HG02588 (cell line): ENCODE results near the gene TRMT44.

ENCODE experiments used
- ATAC-seq: cut with Tn5 transposase; IDR thresholded peaks from one replicate; pipeline ENCODE4 v1.9.1; 2021; ENCODE audit warnings: mild to moderate bottlenecking, moderate library complexity; ENCODE audit not compliant: unreplicated experiment

The TRMT44 gene

DNA sequence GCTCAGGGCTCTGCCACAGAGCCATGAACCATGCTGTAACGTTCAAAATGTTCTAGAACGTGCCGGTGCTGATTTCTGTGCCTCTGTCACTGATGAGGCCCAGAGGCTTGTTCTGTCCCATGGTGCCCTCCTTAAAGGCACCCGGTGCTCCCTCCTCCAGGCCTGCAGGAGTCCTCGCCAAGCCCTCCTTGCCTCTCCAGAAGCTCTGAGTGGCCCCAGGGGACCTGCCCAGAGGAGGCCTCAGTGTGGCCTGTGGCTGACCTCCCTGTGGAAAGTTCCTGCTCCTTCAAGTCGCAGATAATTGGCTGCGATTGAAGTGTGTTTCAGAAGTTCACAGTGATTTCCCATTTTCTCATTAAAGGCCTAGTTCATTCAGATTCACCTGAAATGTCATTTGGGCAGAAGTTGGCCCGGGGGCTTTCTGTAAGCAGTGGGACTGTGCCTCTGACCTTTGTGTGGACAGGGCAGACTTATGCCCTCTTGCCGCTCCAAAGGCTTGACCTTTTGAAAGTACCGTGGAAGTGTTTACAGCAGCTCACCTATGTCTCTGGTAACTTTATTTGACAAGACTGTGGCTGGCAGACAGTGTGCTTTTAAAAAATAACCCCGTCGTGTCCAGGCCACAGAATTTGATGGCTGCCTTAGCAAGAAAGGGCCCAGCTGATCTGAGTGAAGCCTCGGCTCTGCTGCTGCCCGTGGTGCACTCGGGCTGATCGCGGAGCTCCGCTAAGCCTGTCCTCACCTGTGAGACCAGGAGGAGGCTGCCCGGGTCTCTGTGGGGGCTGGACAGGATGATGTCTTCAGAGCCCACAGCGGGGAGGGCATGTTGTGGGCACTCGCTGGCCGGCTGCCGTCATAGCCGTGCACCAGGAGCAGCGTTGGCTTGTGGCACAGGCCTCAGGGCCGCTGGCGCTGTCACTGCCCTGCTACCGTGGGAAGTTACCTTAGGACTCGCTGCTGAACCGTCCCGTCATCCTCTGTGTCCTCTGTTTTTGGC lies 25.3 kb downstream of the TRMT44 start:
- no peak for ATAC-seq

DNA sequence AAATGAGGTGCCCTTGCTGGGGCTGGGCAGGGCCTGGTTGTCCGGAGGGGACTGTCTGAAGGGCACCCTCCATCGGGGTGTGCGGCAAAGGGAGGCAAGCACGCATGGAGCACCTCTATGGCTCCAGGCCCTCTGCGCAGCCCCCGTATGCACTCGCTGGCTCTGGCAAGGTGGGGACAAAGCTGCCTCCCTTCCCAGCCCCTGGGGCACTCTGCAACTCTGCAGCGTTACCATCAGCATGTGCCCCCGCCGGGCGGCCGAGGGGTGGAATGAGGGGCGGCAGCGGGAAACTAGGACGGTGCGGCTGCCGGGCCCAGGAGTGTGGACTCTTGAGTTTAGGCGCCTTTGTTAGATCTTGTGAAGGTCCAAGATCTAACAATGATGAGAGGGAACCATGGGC lies 26.4 kb downstream of the TRMT44 start:
- ATAC-seq, result no peak

DNA sequence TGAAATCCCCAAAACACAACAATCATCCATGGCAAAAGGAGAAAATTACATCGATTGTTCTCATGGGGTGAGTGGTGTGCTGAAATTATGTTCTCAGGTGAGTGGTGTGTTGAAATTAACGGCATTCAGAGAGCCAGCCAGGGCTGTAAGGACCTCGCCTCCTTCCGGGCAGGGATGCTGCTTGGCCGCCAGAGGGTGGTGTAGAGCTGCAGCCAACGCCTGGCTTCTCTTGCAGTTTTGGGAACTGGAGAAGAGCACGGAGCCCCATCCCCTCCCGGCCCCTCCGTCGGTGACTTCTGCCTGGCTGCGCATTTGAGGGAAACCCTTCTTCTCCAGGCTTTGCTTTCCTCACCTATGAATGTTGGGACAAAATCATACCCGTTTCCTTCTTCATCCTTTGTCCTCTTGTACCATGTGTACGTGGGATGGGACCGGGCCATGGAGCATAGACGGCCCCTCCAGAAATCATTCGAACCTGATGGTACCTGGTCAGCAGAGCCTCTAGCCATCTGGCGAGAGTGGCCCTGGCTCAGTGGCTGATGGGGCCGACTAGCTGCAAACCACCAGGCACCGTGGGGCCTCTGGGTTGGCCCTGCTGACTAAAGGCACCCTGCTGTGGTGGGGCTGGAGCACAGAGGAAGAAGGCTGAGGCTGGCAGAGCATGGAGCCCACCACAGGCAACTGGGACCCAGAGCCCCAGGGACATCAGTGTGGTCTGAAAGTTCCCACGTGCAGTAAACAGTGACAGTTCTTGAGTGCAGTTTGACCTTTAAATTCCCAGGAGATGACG lies 28.4 kb downstream of the TRMT44 start:
- peak; percentile 58 for ATAC-seq

DNA sequence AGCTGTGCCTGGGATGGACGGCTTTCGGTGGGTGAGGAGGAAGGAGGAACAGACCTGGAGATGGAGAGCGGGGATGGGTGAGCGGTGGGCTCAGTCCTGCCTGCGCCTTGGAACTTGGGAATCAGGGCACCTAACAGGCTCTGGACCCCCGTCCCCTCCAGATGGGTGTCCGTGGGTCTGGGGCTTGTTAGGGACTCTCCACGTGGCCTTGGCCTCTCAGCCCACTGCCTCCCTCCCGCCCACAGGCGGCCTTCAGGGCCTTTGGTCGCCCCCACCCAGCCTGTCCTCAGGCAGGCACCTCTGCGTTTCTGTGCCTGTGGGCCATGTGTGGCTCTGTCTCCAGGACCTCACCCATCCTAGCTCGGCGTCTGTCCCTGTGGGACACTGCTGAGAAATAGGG lies 29.0 kb downstream of the TRMT44 start:
- no peak for ATAC-seq

DNA sequence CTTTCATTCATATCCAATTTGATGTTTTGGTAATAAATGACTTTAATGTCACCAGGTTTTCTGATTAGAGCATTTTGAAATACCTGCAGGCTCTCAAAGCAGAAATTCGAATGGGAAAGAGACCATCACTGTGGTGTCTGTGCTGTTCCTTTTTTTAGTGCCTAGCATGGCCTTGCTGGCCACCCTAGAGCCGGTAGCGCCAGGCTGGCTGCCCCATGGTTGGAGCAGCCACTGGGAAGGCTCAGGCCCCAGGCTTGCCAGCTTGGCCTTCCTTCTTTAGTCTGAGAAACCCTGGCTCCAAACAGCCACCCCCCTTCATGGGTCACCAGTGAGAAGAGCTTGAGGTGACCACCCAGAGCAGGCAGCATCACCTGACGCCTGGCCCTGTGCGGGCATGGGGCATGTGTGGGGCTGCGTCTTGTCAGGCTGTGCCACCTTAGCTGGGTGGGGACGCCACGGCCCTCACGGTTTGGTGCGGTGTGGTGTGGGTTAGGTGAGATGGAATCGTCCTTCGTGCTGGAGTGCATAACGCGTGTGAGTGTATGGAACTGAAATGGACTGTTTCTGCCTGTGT lies 30.0 kb downstream of the TRMT44 start:
- no peak for ATAC-seq

DNA sequence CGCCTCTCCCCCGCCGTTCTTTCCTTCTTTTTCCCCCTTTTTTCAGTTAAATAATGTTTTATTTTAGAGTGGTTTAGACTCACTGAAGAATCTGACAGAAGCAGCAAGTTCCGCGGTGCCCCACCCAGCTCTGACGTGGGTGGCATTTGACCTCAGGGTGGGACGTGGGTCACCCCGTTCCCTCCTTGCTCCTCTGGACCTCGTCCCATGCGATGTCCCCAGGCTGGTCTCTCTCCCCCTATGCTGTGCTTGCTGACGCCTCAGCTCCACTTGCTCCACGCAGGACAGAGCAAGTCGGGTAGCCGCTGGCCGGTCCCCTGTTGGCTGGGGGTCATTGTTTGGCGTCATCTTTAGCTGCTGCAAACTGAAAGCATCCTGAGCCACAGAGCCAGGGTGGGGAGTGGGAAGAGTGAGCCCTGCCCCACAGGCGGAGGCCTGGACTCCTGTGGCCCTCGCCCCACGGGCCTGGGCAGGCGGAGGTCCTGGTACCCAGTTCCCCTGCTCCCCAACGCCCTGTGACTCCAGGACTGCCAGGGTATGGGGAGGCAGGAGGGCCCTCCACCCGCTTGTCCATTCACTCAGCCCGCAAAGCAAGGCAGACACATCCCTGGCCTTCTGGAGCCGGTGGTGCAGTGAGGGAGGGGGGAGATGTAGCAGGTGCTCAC lies 30.8 kb downstream of the TRMT44 start:
- no peak for ATAC-seq

DNA sequence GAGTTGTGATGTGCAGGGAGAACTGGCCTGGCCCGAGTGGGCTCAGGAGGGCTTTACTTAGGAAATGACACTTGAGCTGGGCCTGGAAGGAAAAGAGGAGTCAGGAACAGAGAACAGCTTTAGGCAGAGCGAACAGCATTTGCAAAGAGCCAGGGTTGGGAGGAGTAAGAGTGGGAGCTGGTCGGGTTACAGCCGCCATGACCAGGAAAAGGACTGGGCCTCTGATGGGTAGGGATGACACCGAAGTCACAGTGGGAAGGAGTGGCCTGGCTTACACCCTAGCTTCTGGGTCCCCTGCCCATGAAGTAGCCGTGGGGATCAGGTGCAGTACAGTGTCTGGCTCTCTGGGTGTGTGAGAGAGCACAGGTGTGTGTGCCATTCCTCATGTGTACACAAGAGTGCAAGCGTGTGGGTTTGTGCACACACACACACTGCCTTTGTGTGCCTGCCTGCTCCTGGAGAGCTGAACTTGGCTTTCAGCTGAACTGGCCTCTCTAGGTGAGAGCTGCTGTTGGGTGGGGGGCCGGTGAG lies 31.6 kb downstream of the TRMT44 start:
- ATAC-seq, result no peak

DNA sequence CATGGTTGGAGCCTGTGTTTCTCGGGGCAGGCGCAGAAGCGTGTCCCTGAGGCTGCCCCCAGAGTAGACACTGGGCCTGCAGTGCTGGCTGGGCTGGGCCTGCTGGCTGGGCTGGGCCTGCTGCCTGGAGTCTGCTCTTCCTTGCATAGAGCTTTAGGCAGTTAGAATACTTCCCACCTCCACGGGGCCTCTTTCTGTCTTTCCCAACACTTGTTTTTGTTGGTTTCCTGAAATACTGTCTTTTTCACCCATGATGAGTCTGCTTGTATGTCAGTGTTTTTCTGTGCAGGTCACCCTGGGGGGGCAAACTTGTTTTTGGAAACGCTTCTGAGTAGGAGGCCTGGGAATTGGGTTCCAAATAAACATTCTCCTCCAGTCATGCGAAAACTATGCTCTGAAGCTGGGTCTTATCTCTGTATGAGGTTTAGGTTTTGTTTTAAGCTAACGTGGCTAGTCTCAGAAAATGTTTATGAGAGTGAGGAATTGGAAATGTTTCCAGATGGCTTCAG lies 32.2 kb downstream of the TRMT44 start:
- no peak for ATAC-seq

DNA sequence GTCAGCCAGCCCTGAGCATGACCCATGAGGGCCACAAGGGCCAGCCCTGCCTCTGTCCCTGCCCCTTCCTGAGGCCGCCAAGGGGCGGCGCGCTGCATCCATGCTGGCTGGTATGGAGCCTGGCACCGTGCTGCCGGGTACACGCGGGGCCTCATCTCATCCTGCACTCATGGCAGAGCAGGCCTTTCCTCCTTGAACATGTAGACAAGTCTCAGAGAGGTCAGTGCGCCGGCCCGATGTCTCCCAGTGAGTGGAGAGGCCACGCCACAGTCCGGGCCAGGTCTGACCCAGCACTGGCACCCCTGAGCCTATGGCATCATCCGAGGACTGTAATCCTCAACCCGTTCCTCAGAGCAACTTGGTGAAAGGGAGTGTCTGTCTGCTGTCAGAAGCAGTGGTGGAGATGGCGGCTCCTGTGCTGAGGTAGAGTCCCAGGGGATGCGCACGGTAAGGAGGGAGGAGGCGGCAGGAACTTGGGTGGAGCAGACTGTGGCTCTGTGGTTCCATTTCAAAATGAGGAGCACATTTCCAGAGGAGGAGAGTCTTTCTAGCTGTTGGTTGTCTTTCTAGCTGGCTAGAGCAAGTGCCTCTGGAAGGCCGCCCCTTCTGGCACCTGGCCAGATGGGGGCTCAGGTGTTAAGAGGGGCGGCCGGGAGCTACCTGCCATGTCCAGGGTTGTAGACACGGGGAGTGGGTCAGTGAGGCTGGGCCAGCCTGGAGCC lies 32.8 kb downstream of the TRMT44 start:
- no peak for ATAC-seq

DNA sequence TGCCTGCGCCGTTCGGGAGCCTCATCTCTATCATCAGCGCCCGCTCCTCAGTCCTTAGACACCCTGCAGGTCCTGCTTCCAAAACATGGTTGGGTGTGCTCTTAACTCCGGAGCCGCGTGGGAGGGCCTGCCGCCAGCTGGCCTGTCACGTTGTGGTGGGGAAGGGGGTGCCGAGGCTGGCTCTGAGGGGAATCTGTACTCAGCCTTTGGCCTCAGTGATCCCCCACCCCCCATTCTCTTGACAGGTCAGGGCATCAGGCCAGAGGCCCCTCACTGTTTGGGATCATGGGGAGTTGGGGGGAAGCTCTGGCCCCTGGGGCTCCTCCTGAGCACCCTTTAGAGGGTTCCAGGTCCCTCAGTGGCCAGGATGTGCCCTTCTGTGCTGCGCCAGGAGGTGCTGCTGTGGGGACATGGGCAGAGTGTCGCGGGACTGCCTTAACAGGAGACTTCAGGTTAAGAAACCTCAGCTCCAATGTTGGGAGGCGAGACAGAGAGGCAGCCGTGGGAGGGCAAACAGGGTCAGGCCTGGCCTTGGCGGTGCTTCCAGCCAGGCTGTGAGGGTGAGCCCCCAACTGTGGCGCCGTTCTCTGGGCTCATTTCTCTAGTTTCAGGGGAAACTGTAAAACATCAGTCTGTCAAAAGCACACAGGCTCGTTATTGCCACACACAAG lies 33.5 kb downstream of the TRMT44 start:
- no peak for ATAC-seq

DNA sequence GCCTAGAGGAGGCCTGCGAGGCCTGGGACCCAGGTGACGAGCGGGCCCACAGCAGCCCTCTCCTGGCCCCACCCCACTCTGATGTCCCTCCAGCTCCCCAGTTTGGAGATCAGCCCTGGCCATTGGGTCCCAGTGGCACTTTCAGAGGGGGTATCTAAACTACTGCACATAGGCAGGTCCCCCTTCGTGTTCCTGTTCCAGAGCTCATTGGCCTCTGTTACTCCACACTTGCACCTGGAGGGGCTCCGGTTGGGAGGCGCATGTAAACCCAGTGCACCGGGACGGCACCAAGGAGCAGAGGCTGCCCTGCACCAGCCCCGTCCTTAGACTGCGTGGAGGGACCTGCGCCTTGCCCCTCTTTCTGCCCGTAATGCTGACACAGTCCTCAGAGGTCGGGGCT lies 34.3 kb downstream of the TRMT44 start:
- ATAC-seq, result no peak

DNA sequence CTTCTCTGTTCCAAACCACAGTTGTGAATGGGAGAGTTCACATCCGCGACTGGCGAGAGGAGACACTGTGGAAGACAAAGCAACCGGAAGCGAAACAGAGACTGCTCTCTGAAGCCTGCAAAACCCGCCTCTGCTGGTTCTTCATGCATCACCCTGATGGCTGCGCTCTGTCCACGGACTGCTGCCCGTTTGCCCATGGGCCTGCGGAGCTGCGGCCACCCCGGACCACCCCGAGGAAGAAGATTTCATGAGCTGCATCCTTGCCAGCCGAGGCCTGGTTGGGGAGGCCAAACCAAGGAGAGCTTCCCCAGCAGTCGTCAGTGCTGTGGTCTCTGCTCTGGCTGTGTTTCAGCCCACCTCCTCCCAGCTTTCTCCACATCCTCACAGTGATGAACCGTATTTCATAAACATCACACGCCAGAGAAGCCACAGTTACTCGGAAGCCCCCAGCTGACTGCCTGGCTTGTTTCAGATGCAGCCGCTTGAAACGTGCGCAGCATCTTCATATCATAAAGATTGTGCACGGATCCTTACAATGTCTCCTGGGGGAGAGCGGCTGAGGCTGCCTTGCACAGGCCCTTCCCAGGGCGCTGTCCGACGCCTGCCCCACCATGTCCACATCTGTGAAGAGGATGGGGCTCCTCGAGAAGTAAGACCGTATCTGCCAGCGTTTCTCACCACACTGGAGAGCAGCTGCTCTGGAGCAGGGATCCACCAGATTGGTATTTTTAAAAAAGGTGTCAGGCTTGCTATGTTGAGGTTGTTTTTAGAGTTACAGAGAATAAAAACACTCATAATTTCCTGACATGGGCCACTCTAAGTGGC lies 35.4 kb downstream of the TRMT44 start:
- no peak for ATAC-seq

DNA sequence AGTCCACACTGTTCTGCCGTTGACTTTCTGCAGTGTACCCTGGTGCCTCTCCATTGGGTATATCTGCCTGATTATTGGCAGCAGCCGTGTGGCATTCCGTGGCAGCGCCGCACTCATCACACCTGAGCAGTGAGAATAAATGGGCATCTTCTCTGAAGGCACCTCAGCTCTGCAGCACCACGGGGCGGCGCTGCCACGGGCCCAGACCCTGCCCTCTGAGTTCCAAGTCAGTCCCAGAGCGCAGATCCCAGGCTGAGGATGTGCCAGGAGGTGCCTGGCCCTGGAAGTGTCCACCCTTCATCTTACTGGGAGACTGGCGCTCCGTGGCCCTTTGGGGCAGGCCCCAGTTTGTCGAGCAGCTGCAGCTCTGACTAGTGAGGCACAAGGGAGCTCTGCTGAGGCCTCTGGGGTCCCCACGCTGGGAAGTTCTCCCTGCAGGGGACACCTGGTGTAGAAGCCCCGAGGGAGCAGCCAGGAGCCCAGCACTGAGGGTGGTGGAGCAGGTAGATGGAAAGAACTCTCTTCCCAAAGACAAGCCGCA lies 36.6 kb downstream of the TRMT44 start:
- no peak for ATAC-seq

DNA sequence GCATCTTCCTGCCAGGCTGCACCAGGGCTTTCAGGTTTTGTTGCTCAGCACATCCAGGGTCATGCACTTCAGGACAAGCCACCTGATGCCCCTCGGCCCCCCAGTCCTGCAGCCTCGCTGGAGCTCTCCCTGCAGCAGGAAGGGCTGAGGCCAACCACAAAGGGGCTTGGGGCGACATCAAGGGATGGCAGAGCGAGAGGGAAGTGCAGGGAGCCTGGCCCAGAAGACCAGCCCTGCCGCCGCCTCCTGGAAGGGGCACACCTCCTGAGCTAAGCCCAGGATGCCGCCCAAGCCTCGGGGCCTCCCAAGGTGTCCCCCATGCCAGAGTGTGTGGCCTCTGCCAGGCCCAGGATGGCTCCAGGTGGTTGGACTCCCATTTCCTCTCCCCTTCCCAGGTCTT lies 37.1 kb downstream of the TRMT44 start:
- no peak for ATAC-seq

DNA sequence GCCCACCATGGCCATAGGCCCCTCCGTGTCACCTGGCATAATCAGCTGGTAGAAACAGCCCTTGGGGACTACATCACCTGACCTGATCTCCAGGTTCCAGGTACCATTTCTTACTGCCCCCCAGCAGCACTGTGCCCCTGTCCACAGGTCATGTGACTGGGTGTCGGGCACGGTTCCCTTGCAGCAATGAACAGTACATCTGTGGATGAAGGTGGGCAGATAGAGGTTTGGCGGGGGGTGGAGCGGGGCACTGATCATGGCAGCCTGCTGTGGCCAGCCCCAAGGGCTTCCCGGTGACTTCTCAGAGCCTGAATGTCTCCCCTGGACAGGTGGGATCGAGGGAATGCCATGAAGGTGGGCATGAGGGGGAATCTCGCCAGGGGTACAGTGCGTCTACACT lies 37.8 kb downstream of the TRMT44 start:
- no peak for ATAC-seq

DNA sequence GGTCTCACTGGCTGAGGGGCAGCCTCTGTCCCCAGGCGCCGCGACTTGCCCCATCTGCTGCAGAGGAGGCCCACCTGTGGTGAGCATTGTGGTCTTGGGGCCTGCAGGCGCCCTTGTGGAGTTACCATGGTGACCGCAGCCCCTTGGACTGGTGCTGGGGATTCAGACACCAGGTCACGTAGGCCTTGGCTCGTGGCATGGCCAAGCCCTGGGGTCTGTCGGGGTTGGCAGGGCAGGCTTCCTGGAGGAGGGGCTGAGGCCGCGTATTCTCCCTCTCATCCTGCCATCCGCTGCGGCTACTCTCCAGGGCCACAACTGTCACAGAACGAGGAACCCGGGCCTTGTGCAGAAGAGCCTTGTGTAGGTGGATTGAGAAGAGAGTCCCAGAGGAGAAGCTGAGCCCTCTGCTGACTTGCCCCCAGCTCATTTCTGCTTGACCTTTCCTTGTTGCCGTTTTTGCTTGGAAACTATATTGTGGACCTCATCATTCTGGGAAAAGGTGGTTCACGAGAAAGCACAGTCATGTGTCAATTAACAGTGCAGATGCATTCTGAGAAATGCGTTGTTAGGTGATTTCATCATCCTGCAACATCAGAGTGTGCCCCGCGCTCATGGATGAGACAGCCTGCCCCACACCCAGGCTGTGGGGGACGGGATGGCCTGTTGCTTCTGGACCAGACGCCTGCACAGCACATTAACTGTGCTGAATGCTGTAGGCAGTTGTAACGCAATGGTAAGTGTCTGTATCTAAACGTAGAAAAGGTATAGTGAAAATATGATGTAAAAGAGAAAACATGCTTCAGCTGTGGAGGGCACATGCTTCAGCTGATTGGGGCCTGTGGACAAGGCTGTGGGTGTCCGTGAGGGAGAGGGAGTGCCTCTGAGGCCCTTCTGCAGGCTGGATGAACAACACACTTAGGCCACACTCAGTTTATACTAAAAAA lies 38.5 kb downstream of the TRMT44 start:
- no peak for ATAC-seq

DNA sequence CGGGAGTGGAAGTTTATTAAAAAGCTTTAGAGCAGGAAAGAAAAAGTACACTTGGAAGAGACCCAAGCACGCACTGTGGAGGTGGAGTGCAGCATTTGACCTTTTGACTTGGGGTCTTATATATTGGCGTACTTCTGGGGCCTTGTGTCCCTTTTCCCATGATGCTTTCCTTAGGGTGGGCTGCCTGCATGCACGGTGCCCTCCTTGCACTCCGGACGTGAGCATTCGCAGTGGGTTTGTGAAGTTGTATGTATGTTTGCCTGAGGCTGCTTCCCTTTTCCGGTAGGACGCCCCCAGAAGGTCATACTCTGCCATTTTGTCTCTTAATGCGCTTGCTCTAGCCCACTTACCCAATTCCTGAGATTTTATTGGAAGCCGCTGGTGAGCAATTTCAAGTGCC lies 39.6 kb downstream of the TRMT44 start:
- ATAC-seq, result no peak
